Ovary (tissue), 3 donors: ENCODE measurements around the gene ADCYAP1R1.

Source experiments
- POLR2A ChIP-seq: fragments of 450-650 bp; IDR thresholded peaks from one replicate; pipeline ENCODE4 v1.6.1; 2017; ENCODE audit warnings: antibody characterized with exemption, mild to moderate bottlenecking, moderate library complexity
- TF ChIP-seq, protein P1 (sequence below), 3 donors: fragments of 450-650 bp in 2 of 3; fragments of 200-600 bp in 1 of 3; IDR thresholded peaks; one replicate each; pipeline versions ENCODE4 v1.5.1 to v1.8.0; 2016 to 2022; ENCODE audit warnings: antibody characterized with exemption in 3 of 3, mild to moderate bottlenecking in 1 of 3
- donor health status: DM: no; HTN: no; CAD: no.

GRCh38 chr7:31108097-31108657, 56.1 kb downstream of the ADCYAP1R1 start:
- TF ChIP-seq POLR2A, result no peak
- TF ChIP-seq, protein P1, sequence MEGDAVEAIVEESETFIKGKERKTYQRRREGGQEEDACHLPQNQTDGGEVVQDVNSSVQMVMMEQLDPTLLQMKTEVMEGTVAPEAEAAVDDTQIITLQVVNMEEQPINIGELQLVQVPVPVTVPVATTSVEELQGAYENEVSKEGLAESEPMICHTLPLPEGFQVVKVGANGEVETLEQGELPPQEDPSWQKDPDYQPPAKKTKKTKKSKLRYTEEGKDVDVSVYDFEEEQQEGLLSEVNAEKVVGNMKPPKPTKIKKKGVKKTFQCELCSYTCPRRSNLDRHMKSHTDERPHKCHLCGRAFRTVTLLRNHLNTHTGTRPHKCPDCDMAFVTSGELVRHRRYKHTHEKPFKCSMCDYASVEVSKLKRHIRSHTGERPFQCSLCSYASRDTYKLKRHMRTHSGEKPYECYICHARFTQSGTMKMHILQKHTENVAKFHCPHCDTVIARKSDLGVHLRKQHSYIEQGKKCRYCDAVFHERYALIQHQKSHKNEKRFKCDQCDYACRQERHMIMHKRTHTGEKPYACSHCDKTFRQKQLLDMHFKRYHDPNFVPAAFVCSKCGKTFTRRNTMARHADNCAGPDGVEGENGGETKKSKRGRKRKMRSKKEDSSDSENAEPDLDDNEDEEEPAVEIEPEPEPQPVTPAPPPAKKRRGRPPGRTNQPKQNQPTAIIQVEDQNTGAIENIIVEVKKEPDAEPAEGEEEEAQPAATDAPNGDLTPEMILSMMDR (IDR thresholded peaks at IDR 0.05), result no peak
